ENCODE data around the gene CTSZ. TPM values are rescaled to one million over a fixed set of nuclear protein-coding genes. Genes with fewer than 3 reads are reported as not detected.

The CTSZ gene
- total and polyA plus RNA-seq, 10 of the 15 experiments (the other 5 are each of a cell fraction or from before 2014, with no cell fraction given) = 6.0 to 301 (median 154) TPM

GRCh38 chr20:58973866-58974265 is 33.2 kb downstream of the CTSZ start:
- H3K4me3 ChIP-seq = no peak overlapping the region
- in situ Hi-C loops (cut with MboI) (no loop called here), intact Hi-C loops (cut with micrococcal nuclease; ENCODE audit: unreplicated experiment) (no loop called here)
- no TSS peak for BruUV-seq (replicated peaks)
- DNase-seq (ENCODE audit: low read depth, low spot score) (no peak), ATAC-seq (no peak), FAIRE-seq (no peak)
- no peak overlapping the region for H3K9ac ChIP-seq (ENCODE audit: control insufficient read depth, insufficient read depth, low read length)
- POLR2A ChIA-PET = no interaction called here
- no peaks in the 10 kb centered on the region for H3K36me3 ChIP-seq (ENCODE audit: control insufficient read depth in 2 of 2, insufficient read depth in 2 of 2, low read length in 1 of 2)
- H3K9me3 ChIP-seq (replicated peaks; ENCODE audit: control insufficient read depth, insufficient read depth, low read length) = peaks cover 2% of the 10 kb centered on the region; the same call in 2 of the 3 replicates
- no peak overlapping the region for H3K27ac ChIP-seq (ENCODE audit: control insufficient read depth, insufficient read depth)
- no peaks in the 10 kb centered on the region for H3K79me2 ChIP-seq (ENCODE audit: control insufficient read depth, insufficient read depth, low read length)
- H3K4me2 ChIP-seq (ENCODE audit: control insufficient read depth, insufficient read depth) = no peak overlapping the region
- SMC1A ChIA-PET (ENCODE audit: uncharacterized antibody, unreplicated experiment) = interaction anchor here (1.1 kb wide), 1 partner anchor 36 kb away, joined by 3 read pairs; no protein-coding TSS in a partner anchor
- no peak for TF ChIP-seq SRF (IDR thresholded peaks at IDR 0.05; ENCODE audit: low read depth in 2 of 2, low read length in 2 of 2)
- TF ChIP-seq RB1 (IDR thresholded peaks at IDR 0.05; ENCODE audit: borderline replicate concordance) = no peak
- no peak for TF ChIP-seq SUPT20H (IDR thresholded peaks at IDR 0.05; ENCODE audit: borderline replicate concordance, control insufficient read depth, low read depth, low read length)
- no peak for TF ChIP-seq NFYB (IDR thresholded peaks at IDR 0.05; ENCODE audit: insufficient read depth, low read depth, low read length)
- TF ChIP-seq BHLHE40 (IDR thresholded peaks at IDR 0.05; ENCODE audit: borderline replicate concordance in 1 of 2, low read depth in 2 of 2, low read length in 1 of 2) = no peak
- TF ChIP-seq NFYA (IDR thresholded peaks at IDR 0.05; ENCODE audit: borderline replicate concordance, low read depth, low read length) = no peak
- no peak for TF ChIP-seq IRF3 (IDR thresholded peaks at IDR 0.05)
- no peak for TF ChIP-seq ATF7 (IDR thresholded peaks at IDR 0.05; ENCODE audit: low read depth)
- TF ChIP-seq TCF7 (IDR thresholded peaks at IDR 0.05; ENCODE audit: borderline replicate concordance) = no peak
- no peak for TF ChIP-seq MYB (IDR thresholded peaks at IDR 0.05; ENCODE audit: borderline replicate concordance, low read depth, low read length)
- no peak for TF ChIP-seq MEF2B (IDR thresholded peaks at IDR 0.05; ENCODE audit: partially characterized antibody, poor library complexity, severe bottlenecking)
- TF ChIP-seq PRDM15 (CRISPR knock-in tag; IDR thresholded peaks at IDR 0.05) = no peak
- no peak for TF ChIP-seq REST (IDR thresholded peaks at IDR 0.05; ENCODE audit: low read depth, low read length)
- H3K27me3 ChIP-seq (replicated peaks in 1 of 2; ENCODE audit: control insufficient read depth in 2 of 2, insufficient read depth in 2 of 2, low read length in 1 of 2) = no peaks in the 10 kb centered on the region
- no peak overlapping the region for H2AFZ ChIP-seq (ENCODE audit: control insufficient read depth, low read depth, low read length)
- peaks cover 24% of the 10 kb centered on the region for H3K4me1 ChIP-seq (ENCODE audit: control insufficient read depth, insufficient read depth, low read length)
- RAD21 ChIA-PET (ENCODE audit: unreplicated experiment) = no interaction called here
- CTCF ChIA-PET = no interaction called here
- WGBS (ENCODE audit: insufficient coverage, insufficient replicate concordance, low lambda C conversion rate, missing lambda C conversion rate) = 32% methylated on average over 3 of the region's 3 CpGs
- no peaks in the 10 kb centered on the region for H4K20me1 ChIP-seq (ENCODE audit: control insufficient read depth, insufficient read depth)

Data from GM12878 (cell line).